HG02759 (cell line): ENCODE results near the gene C20orf144.

Source experiments
- ATAC-seq: cut with Tn5 transposase; IDR thresholded peaks from one replicate; pipeline ENCODE4 v1.9.1; 2021; ENCODE audit warnings: mild to moderate bottlenecking, moderate library complexity; ENCODE audit not compliant: unreplicated experiment

C20orf144 gene

DNA sequence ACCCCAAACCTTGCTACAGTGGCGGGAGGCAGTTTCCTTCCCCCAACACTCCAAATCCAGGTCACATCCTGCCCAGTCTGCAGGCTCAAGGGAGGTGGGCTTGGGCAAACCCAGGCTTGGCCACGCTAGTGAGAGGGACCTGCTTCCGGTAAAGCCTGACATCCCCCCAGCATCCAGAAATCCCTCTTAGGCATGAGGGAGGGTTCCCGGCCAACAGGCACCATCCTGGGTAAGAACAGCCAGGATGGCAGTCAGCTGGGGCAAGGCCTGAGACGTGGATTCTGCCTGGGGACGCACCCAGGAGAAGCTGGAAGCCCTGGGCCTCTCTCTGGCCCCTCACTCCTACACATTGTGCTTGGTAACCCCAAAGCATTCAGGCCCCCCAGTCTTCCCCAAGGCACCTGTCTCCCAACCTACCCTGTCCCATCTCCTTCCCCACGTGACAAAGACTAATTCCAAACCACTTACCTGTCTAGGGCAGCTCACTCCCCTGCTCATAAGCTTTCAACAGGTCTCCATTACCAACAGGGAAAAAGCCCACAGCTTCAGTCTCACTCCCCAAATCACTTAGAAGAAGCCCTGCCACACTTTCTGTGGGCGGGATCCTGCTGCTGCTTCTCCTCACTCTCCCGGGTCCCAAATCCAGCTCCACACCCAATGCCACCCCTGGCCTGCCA, 2.1 kb downstream of the C20orf144 start:
- ATAC-seq: no peak

- ATAC-seq: no peak
Measured at GRCh38 chr20:33664762-33665144, 2.6 kb downstream of the C20orf144 start.

GRCh38 chr20:33666293-33667244, 4.4 kb downstream of the C20orf144 start, which contains the start of gene ACTL10:
Gene ACTL10, plus strand, starts transcription at chr20:33666943. Its CDS starts 555 bp downstream, at chr20:33667498.
- peak; percentile 64 for ATAC-seq

DNA sequence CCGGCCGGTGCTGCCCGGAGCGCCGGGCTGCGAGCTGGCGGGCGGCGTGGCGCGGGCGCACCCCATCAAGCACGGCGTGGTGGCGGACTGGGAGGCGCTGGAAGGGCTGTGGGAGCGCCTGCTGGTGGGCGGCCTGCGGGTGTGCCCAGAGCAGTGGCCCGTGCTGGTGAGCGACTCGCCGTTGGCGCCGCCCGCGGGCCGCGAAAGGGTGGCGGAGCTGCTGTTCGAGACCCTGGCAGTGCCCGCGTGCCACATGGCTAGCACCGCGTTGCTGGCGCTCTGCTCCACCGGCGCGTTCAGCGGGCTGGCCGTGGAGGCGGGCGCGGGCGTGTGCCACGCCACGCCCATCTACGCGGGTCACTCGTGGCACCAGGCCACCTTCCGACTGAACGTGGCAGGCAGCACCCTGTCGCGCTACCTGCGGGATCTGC, 5.1 kb downstream of the C20orf144 start:
- ATAC-seq: peak; percentile 23

- ATAC-seq: peak; percentile 51
Measured at GRCh38 chr20:33667676-33668465, 5.7 kb downstream of the C20orf144 start.

DNA sequence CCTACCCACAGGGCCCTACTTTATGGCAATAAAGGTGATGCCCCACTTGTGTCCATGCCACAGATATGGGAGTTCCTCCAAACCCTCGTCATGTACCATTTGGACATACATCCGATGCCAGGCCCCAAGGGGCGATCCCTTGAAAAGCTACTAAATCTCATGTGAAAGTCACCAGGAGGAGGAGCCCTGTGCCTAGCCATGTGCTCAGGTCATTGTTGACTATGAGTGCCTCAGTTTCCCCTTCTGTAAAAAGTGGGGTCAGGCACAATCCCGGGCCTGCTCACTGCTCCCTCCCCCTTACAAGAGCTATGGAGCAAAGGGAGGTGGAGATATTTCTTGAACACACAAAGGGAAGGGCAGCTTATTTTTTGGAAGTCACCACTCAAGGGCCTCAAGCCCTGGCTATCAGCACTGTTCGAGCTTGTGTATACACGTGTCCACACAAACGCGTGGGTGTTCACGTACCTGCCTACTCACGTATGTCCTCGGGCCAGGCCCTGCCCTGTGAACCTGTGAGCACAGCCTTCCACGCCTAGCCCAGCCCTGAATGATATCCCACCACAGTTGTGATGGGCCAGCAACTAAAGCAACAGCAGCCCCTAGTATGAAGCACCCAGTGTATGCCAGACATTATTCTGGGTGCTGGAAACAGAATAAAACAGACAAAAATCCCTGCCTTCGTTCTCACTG, 6.5 kb downstream of the C20orf144 start:
- ATAC-seq: no peak

DNA sequence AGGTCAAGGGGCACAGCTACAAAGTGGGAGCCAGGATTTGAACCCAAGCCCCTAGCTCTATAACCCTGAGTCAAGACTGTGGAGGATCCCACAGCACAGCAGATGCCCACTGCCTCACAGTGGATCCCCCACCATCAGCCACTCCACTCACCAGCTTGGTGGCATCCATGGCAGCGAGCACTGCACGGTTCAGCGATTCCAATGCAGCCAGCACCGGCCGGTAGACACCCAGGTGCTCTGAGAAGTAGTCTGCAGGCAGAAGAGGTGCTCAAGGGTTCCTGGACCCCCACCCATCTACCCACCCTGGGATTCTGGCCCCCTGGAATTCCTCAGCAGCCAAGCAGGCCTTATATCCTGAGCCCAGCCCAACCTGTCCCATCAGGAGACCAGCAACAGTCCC, 7.1 kb downstream of the C20orf144 start:
- ATAC-seq: no peak

GRCh38 chr20:33669873-33670640, 7.9 kb downstream of the C20orf144 start:
- no peak for ATAC-seq

DNA sequence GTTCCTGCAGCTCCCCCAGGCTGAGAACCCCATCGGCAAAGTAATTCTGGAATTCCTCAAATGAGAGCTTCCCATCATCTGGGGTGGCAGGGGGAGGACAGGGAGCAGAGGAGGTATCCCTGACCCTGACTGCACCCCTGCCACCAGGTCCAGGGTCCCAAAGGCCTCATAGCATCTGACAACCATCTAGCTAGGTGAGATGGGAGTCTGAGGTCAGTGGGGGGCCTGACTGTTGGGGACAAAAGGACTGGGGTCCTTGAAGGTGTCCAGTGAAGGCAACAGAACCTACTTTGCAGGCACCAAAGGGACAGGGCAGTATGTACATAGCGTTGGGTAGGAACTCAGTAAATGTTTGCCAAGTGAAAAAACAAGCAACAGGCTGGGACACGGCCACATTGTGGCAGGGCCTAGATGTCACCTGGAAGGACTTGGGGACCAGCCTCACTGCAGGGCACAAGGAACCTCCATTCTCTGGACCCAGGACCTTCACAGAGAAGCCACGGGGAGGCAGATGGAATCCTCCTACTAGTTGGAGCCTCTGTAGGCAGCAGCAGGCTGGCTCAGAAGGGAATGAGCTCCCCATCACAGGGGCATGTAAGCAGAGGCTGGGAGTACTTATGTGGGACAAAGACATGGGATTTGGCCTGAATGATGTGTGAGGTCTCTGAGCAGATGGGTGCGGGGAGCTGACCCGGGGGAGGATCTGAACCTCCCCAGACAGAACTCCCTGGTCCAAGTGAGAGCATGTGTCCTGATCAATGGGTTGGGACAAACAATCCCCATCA, 8.8 kb downstream of the C20orf144 start:
- ATAC-seq: no peak

DNA sequence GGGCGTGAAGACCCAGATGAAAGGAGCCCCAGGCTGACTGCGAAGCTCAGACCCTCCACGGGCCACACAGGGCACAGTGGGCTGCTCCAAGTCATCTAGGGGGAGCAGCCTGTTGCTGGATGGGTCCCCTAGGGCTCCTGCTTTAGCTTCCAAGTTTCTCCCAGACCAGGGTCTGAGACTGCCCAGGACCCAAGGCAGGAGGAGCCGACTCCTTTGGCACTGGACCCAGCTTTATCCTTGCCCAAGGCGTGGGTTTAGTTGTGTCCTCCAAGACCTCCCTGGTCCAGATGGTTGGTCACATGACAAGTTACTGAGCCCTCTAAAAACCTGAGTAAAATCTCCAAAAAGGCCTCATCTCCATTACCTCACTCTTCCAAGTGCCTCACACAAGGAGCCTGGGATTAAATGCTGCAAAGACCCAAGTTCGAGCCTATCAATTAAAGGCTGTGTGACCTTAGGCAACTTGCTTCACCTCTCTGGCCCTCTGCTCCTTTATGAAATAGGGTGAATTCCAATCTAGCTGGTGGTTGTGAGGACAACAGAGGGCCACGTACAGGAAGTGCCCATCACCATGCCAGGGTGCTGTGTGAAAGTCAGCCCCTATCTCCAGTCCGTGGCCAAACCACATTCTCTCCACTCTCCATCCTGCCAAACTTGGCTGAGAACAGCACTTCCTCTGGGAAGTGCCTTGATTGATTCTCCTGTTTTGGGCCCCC, 9.6 kb downstream of the C20orf144 start:
- no peak for ATAC-seq

DNA sequence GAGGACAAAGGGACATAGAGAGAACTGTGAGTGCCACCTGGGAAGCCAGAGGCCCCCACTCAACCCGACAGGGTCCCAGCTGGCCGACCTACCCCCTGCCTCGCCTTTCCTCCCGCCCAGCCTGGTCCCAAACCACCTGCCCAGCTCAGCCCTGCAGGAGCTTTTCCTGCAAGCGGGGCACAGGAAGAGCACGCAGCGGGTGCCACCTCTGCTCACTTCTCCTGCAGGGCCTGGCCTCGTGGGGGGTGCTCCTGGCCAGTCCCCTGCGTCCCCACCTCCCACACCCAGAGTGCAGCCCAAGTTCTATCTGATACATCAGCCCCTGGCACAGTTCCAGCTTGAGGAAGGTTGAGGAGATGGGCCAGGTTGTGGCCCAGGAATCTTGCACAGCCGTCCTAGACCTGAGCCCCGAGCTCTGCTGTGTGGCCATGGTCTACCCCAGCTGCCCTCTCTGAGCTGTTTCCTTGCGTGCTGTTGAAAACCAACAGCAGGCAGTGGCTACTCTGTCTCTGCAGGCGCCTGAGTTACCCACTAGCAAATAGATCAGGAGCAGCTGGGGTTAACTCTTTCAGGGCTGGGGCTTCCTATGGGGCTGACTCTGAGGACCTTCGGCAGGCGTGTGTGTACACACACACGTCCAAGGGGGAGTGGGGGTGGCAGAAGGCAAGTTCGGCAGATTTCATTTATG, 10.4 kb downstream of the C20orf144 start:
- no peak for ATAC-seq

GRCh38 chr20:33673114-33673409, 10.9 kb downstream of the C20orf144 start:
- no peak for ATAC-seq

DNA sequence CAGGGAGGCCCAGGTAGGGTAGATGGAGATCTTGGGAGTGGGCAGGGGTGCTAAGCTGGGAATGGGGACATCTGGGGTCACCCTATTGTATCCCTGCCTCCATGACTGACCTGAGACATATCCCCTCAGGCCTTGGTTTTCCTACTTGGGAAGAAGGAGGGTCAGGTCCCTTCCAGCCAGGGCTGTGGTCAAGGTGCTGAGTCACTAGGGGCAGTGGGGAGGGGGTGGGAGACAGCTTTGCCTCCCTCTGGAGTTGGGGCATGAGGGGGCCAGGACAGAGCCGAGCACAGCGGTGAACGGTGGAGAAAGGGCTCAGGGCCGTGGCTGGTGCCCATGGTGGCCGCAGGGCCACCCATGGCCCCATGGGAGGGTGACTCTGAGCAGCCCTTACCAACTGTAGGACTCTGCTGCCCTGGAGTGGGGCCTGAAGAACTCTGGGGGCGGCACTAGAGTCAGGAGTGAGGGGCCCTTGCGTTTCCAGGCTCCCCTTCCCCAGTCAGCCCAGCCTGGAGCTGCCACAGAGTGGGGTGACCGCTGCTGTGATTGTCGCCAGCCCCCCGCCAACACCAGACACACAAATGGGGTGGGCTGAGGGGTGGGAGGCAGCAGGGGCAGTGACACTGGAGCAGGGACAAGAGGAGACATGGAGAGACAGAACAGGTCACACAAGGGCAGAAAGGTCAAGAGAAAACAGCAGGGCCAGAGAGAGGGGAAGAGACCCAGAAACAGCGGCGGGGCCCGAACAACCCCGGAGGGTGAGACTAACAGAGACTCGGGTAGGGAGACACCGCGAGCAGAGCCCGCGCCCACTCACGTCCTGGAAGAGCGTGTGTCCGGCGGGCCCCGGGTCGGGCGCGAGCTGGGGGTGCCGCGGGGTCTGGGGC, 11.5 kb downstream of the C20orf144 start:
- ATAC-seq: peak; percentile 47

DNA sequence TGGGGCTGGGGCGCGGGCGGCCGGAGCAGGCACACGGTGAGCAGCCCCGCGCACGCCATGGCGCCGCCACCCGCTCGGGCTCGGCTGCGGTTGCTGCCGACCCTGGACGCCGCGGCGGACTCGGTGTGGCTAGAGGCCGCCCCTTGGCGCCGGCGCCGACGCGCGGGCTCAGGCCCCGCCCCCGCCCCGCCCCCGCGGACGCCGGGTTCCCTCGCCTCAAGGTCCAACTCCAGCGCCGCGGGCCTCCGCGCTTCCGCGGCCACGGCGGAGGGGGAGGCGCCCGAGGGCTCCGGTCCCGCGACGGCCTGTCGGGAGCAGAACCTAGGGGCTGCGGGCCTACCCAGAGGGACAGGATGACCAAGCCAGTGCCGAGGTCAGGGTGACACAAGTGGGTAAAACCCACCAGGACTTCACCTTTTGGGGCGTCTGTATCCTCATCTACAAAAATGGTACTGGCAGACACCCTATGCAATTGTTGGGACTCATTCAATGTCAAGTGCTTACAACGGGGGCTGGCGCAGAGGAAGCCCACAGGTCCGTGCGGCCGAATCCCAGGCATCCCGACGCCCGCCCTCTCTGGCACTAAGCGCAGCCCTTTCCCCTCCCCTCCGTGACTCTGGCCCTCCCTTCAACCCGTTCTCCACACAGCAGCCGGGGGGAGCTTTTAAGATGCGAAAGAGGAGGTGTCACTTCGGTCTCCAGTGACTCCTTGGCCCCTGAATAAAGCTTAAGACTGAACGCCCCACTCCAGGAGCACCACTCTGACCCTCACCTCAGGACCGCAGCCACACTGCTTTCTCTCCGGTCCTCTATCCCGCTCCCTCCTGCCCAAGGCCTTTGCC, 12.4 kb downstream of the C20orf144 start, which contains the start of gene NECAB3:
NECAB3 (minus strand) TSS at position 135 of the 842 bp plus-strand sequence; CDS start at position 59, 76 bp downstream.
- peak; percentile 87 for ATAC-seq

DNA sequence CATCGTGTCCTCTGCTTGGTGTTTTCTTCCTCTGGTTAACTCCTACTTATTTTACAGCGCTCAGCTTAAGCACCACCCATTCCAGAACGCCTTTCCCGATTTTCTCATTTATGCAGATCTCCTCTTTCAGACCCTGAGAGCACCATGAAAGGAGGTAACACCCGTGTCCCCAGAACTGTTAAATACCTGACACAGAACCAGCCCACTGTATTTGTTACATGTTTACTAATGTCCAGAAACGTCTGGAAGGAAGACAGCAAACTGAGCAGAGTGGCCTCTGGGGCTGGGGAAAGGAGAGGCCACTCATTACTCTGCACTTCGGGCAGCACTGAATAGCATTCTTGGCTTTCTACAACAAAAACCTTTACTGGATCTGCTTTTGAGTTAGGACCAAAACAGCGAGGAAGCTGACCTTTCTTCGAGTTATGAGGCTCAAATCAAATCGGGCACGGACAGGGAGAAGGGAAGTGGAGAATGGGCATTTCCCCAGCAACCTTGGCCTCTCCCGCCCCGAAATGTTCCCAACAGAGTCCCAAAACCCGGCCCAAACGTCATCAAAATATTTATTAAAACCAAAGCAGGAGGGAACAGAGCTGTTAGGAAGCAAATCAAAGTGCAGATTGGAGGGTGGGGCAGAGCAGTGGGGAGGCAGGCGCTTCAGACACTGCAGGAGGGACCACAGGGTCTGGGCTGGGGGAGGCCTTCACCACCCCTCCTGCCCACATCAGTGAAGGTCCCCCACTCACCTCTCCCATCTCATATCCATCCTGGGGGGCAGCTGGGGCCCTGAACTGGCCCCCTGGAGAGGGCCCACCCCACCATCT, 13.2 kb downstream of the C20orf144 start:
- ATAC-seq: no peak
